Upper lobe of left lung (tissue), 6 donors: Measurements from ENCODE around the gene DND1. TPM values are rescaled to one million over a fixed set of nuclear protein-coding genes. Genes with fewer than 3 reads are reported as not detected.
A peak's percentile ranks its signal among the peaks of the same experiment; 100 is the strongest.
"Not testable (repeated sequence)": the region's sequence is repeated elsewhere in the genome, so short reads cannot be mapped to it uniquely, and the experiment has no call there.

ENCODE experiments used
- ATAC-seq, 2 donors: fragments of 200-7000 bp; cut with Tn5 transposase; one replicate each; pipeline ENCODE4 v1.9.1; 2022; ENCODE audit warnings: mild to moderate bottlenecking in 2 of 2, moderate library complexity in 2 of 2; ENCODE audit not compliant: low FRiP score in 2 of 2
- DNase-seq, 2 donors: peaks; one replicate each; pipeline ENCODE4 v3.0.0-alpha.2; 2019 to 2020
- H3K27ac ChIP-seq, 4 donors: fragments of 200-600 bp; sonication (generic); one replicate each; pipeline ENCODE4 v1.5.1; 2016 to 2019
- H3K27me3 ChIP-seq, 4 donors: fragments of 200-600 bp; sonication (generic); one replicate each; pipeline ENCODE4 v1.5.1; 2017 to 2019
- H3K36me3 ChIP-seq, 4 donors: fragments of 200-600 bp; sonication (generic); one replicate each; pipeline ENCODE4 v1.5.1; 2016 to 2019
- H3K4me1 ChIP-seq, 4 donors: fragments of 200-600 bp; sonication (generic); one replicate each; pipeline ENCODE4 v1.5.1; 2018 to 2019
- H3K4me3 ChIP-seq, 4 donors: fragments of 200-600 bp; sonication (generic); one replicate each; pipeline ENCODE4 v1.5.1; 2017 to 2019; ENCODE audit warnings: mild to moderate bottlenecking in 2 of 4, moderate library complexity in 1 of 4
- H3K9me3 ChIP-seq, 4 donors: fragments of 200-600 bp; sonication (generic); one replicate each; pipeline ENCODE4 v1.5.1; 2018 to 2019
- EP300 ChIP-seq, 4 donors: sonication (generic); formaldehyde crosslinking; IDR thresholded peaks; one replicate each; pipeline ENCODE4 v1.5.1; 2017; ENCODE audit warnings: antibody characterized with exemption in 4 of 4, control low read depth in 2 of 4
- POLR2A ChIP-seq, 4 donors: fragments of 450-650 bp; IDR thresholded peaks; one replicate each; pipeline ENCODE4 v1.5.1; 2016 to 2017; ENCODE audit warnings: antibody characterized with exemption in 4 of 4, mild to moderate bottlenecking in 2 of 4
- POLR2AphosphoS5 ChIP-seq, 2 donors: sonication (generic); formaldehyde crosslinking; IDR thresholded peaks; one replicate each; pipeline ENCODE4 v1.5.1; 2017; ENCODE audit warnings: antibody characterized with exemption in 2 of 2
- WGBS, 2 donors: methylation state at CpG; one replicate each; pipeline ENCODE4 v1.1.5; 2017 to 2018; 5-methylcytosine and 5-hydroxymethylcytosine counted together
- total RNA-seq, 6 donors: library from RNA; depleted of rRNA in 4 of 6; stranded (reverse); fragments of >200 nt in 4 of 6; gene quantifications; one replicate each; pipeline versions ENCODE4 v1.1.0 to v1.2.1, GENCODE V29; 2016 to 2021
- TF ChIP-seq, protein P1 (sequence below), 6 experiments: fragments of 450-650 bp in 4 of 6; fragments of 200-600 bp in 2 of 6; sonication (generic) in 2 of 6; IDR thresholded peaks; one replicate each; pipeline ENCODE4 v1.5.1; 2016 to 2019; ENCODE audit warnings: antibody characterized with exemption in 6 of 6
- donor health status: DM: no; HTN: no; CAD: no; lungs with moderate emphysema.
- donor health status: DM: no; HTN: yes; CAD: no; lungs with severe emphysema.

The DND1 gene
- total RNA-seq, result 1 to 10 TPM in 5 of 6 donors, under 1 TPM in 1; 0.92 to 3.6 (median 1.6) TPM

DNA sequence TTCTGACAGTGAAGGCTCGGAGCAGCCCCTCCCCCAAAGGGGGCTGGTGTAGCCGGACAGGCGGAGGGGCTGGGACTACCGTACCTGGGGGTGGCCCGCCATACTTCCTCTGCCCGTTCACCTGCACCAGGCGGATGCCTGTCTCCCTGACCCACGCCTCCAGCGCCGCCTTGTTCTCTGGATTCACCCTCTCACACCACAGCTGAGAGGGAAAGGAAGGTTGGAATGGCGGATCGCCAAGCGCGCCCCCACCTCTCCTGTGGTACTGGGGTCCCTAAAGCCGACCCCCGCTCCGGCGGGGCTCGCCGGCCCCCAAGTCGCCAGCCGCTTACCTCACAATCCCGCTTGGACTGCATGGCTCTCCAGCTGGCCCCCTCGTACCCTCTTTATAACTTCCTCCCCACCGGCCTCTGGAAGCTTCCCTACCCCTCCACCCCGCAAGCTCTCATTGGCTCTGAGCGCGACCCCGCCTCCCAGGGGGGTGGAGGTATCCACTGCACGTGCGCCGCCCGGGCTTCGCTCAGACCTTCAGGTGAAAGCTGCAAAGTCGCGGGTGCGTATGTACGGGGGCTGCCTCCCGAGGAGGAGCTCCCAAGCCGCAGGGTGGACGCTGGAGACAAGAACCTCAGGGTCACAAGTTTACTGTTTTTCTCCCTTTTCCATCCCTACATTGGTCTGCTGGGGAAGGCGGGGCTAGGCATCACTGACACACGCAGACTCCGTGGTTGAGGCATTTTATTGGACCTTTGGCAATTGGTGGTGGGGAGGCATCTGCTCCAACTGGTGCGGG is at the start of gene DND1:
TSS of gene DND1 (minus strand) at position 390 of the 790 bp plus-strand sequence. CDS start at position 356, 34 bp downstream.
- WGBS, 2 donors, result 89 to 92% methylated on average over 34 to 45 of the region's 45 CpGs
- Histone ChIP-seq H3K4me1 (no peaks in the 10 kb centered on the region), H3K27me3 (no peaks in the 10 kb centered on the region), H3K36me3 (peaks cover 30 to 100% (median 75%) of the 10 kb centered on the region in 4 donors), H3K27ac (no peak within 1 kb of the TSS), H3K4me3 (peak within 1 kb of the TSS in 1 of 4 donors; percentile 17), H3K9me3 (no peaks in the 10 kb centered on the region)
- TF ChIP-seq POLR2AphosphoS5 (IDR thresholded peaks at IDR 0.05), result no peak
- TF ChIP-seq, protein P1, sequence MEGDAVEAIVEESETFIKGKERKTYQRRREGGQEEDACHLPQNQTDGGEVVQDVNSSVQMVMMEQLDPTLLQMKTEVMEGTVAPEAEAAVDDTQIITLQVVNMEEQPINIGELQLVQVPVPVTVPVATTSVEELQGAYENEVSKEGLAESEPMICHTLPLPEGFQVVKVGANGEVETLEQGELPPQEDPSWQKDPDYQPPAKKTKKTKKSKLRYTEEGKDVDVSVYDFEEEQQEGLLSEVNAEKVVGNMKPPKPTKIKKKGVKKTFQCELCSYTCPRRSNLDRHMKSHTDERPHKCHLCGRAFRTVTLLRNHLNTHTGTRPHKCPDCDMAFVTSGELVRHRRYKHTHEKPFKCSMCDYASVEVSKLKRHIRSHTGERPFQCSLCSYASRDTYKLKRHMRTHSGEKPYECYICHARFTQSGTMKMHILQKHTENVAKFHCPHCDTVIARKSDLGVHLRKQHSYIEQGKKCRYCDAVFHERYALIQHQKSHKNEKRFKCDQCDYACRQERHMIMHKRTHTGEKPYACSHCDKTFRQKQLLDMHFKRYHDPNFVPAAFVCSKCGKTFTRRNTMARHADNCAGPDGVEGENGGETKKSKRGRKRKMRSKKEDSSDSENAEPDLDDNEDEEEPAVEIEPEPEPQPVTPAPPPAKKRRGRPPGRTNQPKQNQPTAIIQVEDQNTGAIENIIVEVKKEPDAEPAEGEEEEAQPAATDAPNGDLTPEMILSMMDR (IDR thresholded peaks at IDR 0.05), result no peak
- ATAC-seq (peak in 1 of 2 donors; percentile 19), DNase-seq (peak in 1 of 2 donors; percentile 77)

DNA sequence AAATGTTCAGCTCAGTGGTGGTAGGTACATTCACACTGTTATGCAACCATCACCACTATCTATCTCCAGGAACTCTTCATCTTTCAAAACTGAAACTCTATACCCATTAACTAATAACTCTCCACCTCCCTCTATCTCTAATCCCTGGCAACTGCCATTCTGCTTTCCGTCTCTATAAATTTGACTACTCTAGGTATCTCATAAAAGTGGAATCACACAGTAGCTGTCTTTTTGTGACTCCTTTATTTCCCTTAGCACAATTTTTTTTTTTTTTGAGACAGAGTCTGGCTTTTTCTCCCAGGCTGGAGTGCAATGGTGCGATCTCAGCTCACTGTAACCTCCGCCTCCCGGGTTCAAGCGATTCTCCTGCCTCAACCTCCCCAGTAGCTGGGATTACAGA is 48.0 kb upstream of the DND1 start:
- H3K27ac ChIP-seq, H3K4me3 ChIP-seq, H3K27me3 ChIP-seq, ATAC-seq, DNase-seq, H3K9me3 ChIP-seq, H3K36me3 ChIP-seq: not testable (repeated sequence)
- peaks cover 0 to 12% (median 0%) of the 10 kb centered on the region in 4 donors for H3K4me1 ChIP-seq
- 80 to 89% methylated on average over 5 of the region's 5 CpGs for WGBS, 2 donors

DNA sequence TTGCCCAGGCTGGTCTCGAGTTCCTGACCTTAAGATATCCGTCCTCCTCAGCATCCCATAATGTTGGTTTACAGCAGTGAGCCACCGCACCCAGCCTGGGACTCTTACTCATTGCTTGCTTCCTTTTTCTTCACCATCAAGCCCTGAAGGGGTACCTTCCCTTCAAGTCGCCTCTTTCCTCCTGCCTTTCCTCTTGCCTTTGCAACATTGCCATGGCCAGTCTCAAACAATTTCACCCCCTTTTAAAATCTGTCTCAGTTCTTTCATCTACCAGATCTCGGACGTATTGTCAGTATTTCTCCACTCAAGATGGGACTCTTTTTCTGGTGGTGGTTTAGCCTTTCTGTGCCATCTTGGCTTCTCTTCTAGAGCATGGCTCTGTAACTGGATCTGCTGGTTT is 47.4 kb upstream of the DND1 start:
- not testable (repeated sequence) for H3K4me3 ChIP-seq, H3K4me1 ChIP-seq, H3K36me3 ChIP-seq, H3K27ac ChIP-seq, DNase-seq, H3K27me3 ChIP-seq, H3K9me3 ChIP-seq, ATAC-seq
- WGBS, 2 donors, result 56 to 63% methylated on average over 6 of the region's 6 CpGs

DNA sequence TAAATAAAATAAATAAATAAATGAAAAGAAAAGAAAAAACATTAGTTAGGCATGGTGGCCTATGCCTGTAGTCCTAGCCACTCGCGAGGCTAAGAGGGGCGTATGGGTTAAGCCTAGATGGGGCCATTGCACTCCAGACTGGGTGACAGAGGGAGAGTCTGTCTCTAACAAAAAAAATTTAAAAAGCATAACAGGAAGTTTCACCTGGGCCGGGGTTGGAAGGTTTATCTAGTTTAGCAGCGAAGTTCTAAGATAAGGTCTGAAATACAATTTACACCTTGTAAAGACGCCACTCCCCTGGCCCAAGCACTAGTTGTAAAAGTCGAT is 44.9 kb upstream of the DND1 start:
- DNase-seq, result no peak
- H3K4me3 ChIP-seq, result no peak overlapping the region
- H3K4me1 ChIP-seq, result peaks cover 0 to 4% (median 0%) of the 10 kb centered on the region in 4 donors
- TF ChIP-seq EP300 (IDR thresholded peaks at IDR 0.05) (no peak), POLR2A (IDR thresholded peaks at IDR 0.05) (no peak), POLR2AphosphoS5 (IDR thresholded peaks at IDR 0.05) (no peak)
- TF ChIP-seq, protein P1 (IDR thresholded peaks at IDR 0.05), result no peak
- no peaks in the 10 kb centered on the region for H3K9me3 ChIP-seq
- H3K27ac ChIP-seq, result no peak overlapping the region
- no peaks in the 10 kb centered on the region for H3K36me3 ChIP-seq
- H3K27me3 ChIP-seq, result no peaks in the 10 kb centered on the region
- ATAC-seq, result no peak
- WGBS, 2 donors, result 79% methylated on average over 7 of the region's 7 CpGs

DNA sequence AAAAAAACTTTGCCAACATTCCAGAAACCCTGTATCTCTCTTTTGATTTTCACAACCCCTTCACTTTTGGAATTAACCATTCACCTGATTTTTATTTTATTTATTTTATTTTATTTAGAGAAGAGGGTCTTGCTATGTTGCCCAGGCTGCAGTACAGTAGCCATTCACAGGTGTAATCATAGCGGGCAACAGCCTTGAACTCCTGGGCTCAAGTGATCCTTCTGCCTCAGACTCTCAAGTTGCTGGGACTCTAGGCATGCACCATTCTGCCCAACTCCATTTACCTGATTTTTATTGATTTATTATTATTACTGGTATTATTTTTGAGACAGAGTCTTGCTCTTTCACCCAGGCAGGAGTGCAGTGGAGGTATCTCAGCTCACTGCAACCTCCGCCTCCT is 42.9 kb upstream of the DND1 start:
- not testable (repeated sequence) for H3K27me3 ChIP-seq, H3K9me3 ChIP-seq, H3K4me1 ChIP-seq, DNase-seq, ATAC-seq, H3K36me3 ChIP-seq, H3K4me3 ChIP-seq, H3K27ac ChIP-seq
- 92 to 95% methylated on average over 2 of the region's 2 CpGs for WGBS, 2 donors

DNA sequence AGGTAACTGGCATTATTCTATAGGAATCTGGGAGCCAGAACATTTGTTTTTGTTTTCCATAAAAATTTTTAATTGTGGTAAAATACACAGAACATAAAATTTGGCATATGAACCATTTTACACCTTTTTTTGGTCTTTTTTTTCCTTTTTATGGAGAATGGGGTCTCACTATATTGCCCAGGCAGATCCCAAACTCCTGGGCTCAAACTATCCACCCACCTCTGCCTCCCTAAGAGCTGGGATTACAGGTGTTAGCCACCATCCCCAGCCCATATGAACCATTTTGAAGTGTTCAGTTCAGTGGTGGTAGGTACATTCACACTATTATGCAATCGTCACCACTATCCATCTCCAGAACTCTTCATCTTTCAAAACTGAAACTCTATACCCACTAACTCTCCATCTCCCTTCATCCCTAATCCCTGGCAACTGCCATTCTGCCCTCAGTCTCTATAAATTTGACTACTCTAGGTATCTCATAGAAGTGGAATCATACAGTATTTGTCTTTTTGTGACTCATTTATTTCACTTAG is 40.3 kb upstream of the DND1 start:
- 86 to 92% methylated on average over 1 of the region's 1 CpG for WGBS, 2 donors
- peaks cover 0 to 7% (median 3%) of the 10 kb centered on the region in 4 donors for H3K4me1 ChIP-seq
- no peak overlapping the region for H3K27ac ChIP-seq
- DNase-seq (no peak), ATAC-seq (no peak)
- H3K4me3 ChIP-seq, result no peak overlapping the region
- no peaks in the 10 kb centered on the region for H3K9me3 ChIP-seq
- TF ChIP-seq EP300 (IDR thresholded peaks at IDR 0.05) (no peak), POLR2A (IDR thresholded peaks at IDR 0.05) (no peak), POLR2AphosphoS5 (IDR thresholded peaks at IDR 0.05) (no peak)
- TF ChIP-seq, protein P1 (IDR thresholded peaks at IDR 0.05), result no peak
- no peaks in the 10 kb centered on the region for H3K27me3 ChIP-seq
- H3K36me3 ChIP-seq, result no peaks in the 10 kb centered on the region
